Prostate gland (tissue), 2 donors: Measurements from ENCODE around the gene CCDC159. TPM values are rescaled to one million over a fixed set of nuclear protein-coding genes. Genes with fewer than 3 reads are reported as not detected.
"Not testable (repeated sequence)": the region's sequence is repeated elsewhere in the genome, so short reads cannot be mapped to it uniquely, and the experiment has no call there.

ENCODE experiments used
- DNase-seq: peaks from one replicate; pipeline ENCODE4 v3.0.0-alpha.2; 2019; ENCODE audit warnings: low spot score
- H3K27ac ChIP-seq, 2 donors: fragments of 200-600 bp; sonication (generic); 2 replicates each; pipeline ENCODE4 v1.5.1; 2017 to 2019
- H3K27me3 ChIP-seq: fragments of 200-600 bp; sonication (generic); replicated peaks from 2 replicates; pipeline ENCODE4 v1.5.1; 2019; ENCODE audit not compliant: insufficient read depth
- H3K36me3 ChIP-seq, 2 donors: fragments of 200-600 bp; sonication (generic); 1 replicate in 1 of 2; 2 replicates in 1 of 2; pipeline versions ENCODE4 v1.5.1 to v1.8.1; 2017 to 2019
- H3K4me1 ChIP-seq: fragments of 200-600 bp; sonication (generic); replicated peaks from 2 replicates; pipeline ENCODE4 v1.5.1; 2019
- H3K4me3 ChIP-seq, 2 donors: fragments of 200-600 bp; sonication (generic); 2 replicates each; pipeline ENCODE4 v1.5.1; 2017 to 2019
- H3K9me3 ChIP-seq: fragments of 200-600 bp; sonication (generic); 2 replicates; pipeline ENCODE4 v1.5.1; 2017
- POLR2A ChIP-seq: fragments of 450-650 bp; IDR thresholded peaks from one replicate; pipeline ENCODE4 v1.6.1; 2016; ENCODE audit warnings: antibody characterized with exemption, mild to moderate bottlenecking
- POLR2AphosphoS5 ChIP-seq: sonication (generic); formaldehyde crosslinking; IDR thresholded peaks from one replicate; pipeline ENCODE4 v1.6.1; 2017; ENCODE audit warnings: antibody characterized with exemption
- WGBS: methylation state at CpG from one replicate; pipeline ENCODE4 v1.1.5; 2018; 5-methylcytosine and 5-hydroxymethylcytosine counted together
- intact Hi-C: fragments of 100-400 bp; cut with DNase I; formaldehyde crosslinking; loops from one replicate; pipeline ENCODE4 v1.14.2; 2022
- total RNA-seq, 2 donors: library from RNA; depleted of rRNA; stranded (reverse); fragments of >200 nt; gene quantifications; one replicate each; pipeline ENCODE4 v1.1.0, GENCODE V29; 2016
- TF ChIP-seq, protein P1 (sequence below), 4 experiments: fragments of 200-600 bp in 2 of 4; fragments of 450-650 bp in 2 of 4; sonication (generic) in 2 of 4; IDR thresholded peaks; 1 replicate in 3 of 4; 2 replicates in 1 of 4; pipeline ENCODE4 v1.5.1; 2016 to 2019; ENCODE audit warnings: antibody characterized with exemption in 4 of 4, mild to moderate bottlenecking in 2 of 4, moderate library complexity in 2 of 4

The CCDC159 gene
- total RNA-seq, 2 donors from 2014 or later: 51.5 to 52.4 TPM

DNA sequence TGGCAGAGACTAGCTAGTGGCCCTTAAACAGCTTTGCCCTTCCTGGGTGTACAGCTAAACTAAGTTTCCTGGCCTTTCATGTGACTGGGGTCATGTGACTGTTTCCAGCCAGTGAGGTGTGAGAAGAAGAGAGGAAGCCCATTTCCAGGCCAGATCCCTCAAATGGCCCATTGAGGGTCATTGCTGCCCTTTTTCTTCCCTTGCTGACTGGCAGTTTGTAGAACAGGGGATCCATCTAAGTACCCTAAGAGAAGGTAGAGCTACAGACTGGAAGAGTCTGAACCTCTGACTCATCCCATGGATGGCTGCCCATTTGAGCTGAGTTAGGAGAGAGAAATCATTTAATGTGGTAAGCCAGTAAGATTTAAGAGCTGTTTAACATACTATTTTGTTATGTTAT lies 30.9 kb downstream of the CCDC159 start:
- intact Hi-C loops: loop anchor here (2.0 to 5.0 kb wide), 2 partner anchors 40 to 82 kb away; partner anchors contain the start of gene RAB3D
- Histone ChIP-seq H3K36me3 (no peaks in the 10 kb centered on the region), H3K27ac (peak overlapping the region; percentile 60 to 94), H3K4me3 (no peak overlapping the region), H3K27me3 (no peaks in the 10 kb centered on the region), H3K4me1 (peaks cover 15% of the 10 kb centered on the region), H3K9me3 (no peaks in the 10 kb centered on the region)
- peak; percentile 54 for DNase-seq
- TF ChIP-seq POLR2A (peak; percentile 18), POLR2AphosphoS5 (no peak)
- TF ChIP-seq, protein P1, sequence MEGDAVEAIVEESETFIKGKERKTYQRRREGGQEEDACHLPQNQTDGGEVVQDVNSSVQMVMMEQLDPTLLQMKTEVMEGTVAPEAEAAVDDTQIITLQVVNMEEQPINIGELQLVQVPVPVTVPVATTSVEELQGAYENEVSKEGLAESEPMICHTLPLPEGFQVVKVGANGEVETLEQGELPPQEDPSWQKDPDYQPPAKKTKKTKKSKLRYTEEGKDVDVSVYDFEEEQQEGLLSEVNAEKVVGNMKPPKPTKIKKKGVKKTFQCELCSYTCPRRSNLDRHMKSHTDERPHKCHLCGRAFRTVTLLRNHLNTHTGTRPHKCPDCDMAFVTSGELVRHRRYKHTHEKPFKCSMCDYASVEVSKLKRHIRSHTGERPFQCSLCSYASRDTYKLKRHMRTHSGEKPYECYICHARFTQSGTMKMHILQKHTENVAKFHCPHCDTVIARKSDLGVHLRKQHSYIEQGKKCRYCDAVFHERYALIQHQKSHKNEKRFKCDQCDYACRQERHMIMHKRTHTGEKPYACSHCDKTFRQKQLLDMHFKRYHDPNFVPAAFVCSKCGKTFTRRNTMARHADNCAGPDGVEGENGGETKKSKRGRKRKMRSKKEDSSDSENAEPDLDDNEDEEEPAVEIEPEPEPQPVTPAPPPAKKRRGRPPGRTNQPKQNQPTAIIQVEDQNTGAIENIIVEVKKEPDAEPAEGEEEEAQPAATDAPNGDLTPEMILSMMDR (IDR thresholded peaks at IDR 0.05): no peak

DNA sequence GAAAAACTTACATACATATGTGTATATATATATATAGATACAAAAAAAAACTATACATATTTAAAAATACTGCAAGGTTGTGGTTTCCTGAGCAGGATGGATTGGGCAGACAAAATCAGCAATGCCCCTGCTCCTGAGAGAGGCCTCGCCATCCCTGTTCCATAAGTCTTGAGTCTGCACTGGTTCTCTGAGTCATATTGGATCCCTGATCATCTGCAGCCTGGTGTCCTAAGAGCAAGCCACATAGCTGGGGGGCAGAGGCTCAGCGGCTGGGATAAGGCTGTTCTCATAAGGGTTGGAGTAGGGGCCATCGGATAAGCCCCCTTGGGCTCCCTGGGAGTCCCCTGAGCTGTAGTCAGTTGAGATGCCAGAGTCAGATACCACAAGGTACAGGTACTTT lies 31.4 kb downstream of the CCDC159 start:
- intact Hi-C loops: loop anchor here (2.0 to 5.0 kb wide), 2 partner anchors 40 to 83 kb away; partner anchors contain the start of gene RAB3D
- TF ChIP-seq POLR2AphosphoS5 (no peak), POLR2A (no peak)
- TF ChIP-seq, protein P1 (IDR thresholded peaks at IDR 0.05): no peak
- Histone ChIP-seq H3K27me3 (no peaks in the 10 kb centered on the region), H3K27ac (peak overlapping the region; percentile 60 to 94), H3K36me3 (no peaks in the 10 kb centered on the region), H3K4me1 (peaks cover 15% of the 10 kb centered on the region), H3K9me3 (no peaks in the 10 kb centered on the region), H3K4me3 (no peak overlapping the region)
- 96% methylated on average over 3 of the region's 3 CpGs for WGBS
- no peak for DNase-seq

DNA sequence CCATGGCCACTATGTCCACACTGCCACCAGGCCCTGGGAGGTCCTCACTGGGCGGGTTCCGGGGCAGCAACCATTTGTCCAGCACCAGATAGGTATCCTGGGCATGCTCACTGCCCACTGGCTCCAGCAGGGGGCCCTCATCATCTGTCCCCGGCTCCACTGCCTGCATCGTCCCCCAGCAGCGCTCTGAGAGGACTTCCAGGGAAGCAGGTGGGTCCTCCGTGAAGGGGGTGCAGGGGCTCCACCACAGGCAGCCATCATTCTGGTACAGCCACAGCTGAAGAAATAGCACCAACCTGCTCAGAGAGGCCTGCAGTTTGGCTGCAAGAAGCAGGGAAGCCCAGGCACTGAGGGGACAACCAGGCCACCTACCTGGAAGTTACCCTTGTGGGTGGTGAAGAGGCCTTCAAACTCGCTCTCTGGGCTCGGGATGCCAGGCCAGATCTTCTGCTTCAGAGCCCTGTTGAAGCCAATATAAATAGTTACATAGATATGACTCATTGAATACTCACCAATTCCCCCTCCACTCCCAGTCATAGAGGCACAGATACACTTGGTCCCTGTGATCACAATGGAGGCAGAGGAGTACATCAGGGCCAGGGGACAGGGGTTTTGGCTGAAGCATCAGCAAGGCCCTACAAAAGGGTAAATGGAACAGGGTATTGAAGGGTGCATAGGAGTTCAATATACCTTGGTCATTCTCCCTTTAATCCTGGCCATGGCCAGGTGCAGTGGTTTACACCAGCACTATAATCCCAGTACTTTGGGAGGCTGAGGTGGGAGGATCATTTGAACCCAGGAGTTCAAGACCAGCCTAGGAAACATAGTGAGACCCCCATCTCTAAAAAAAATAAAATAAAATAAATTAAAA lies 32.2 kb downstream of the CCDC159 start:
- Histone ChIP-seq H3K9me3 (no peaks in the 10 kb centered on the region), H3K27me3 (no peaks in the 10 kb centered on the region), H3K4me3 (no peak overlapping the region), H3K36me3 (no peaks in the 10 kb centered on the region), H3K4me1 (peaks cover 15% of the 10 kb centered on the region), H3K27ac (peak overlapping the region; percentile 60 to 94)
- peak; percentile 81 for TF ChIP-seq POLR2AphosphoS5
- TF ChIP-seq, protein P1 (IDR thresholded peaks at IDR 0.05): peak in 2 of 4 experiments; percentile 32 to 38
- peak; percentile 30 for TF ChIP-seq POLR2A
- DNase-seq: peak; percentile 57
- intact Hi-C loops: loop anchor here (5.0 kb wide), 1 partner anchor 41 kb away; the partner anchor contains the start of gene RAB3D
- WGBS: 24% methylated on average over 4 of the region's 8 CpGs

DNA sequence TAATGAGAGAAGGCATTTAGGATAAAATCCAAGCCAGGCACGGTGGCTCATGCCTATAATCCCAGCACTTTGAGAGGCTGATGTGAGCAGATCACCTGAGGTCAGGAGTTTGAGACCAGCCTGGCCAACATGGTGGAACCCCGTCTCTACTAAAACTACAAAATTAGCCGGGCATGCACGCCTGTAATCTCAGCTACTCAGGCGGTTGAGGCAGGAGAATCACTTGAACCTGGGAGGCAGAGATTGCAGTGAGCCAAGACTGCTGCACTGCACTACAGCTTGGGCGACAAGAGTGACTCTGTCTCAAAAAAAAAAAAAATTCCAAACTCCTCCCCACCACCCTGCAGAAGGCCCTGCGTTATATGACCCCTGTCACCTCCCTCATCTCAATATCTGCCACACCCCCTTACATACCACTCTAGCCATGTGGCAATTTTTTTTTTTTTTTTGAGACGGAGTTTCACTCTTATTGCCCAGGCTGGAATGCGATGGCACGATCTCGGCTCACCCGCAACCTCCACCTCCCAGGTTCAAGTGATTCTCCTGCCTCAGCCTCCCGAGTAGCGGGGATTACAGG lies 33.0 kb downstream of the CCDC159 start:
- whole genome bisulfite sequencing: 92% methylated on average over 14 of the region's 14 CpGs
- H3K4me1 ChIP-seq: peaks cover 22% of the 10 kb centered on the region
- not testable (repeated sequence) for DNase-seq, H3K4me3 ChIP-seq, H3K36me3 ChIP-seq, H3K9me3 ChIP-seq, H3K27me3 ChIP-seq
- peak overlapping the region; percentile 60 to 94 for H3K27ac ChIP-seq
- intact Hi-C loops: loop anchor here (5.0 kb wide), 1 partner anchor 42 kb away; the partner anchor contains the start of gene RAB3D

DNA sequence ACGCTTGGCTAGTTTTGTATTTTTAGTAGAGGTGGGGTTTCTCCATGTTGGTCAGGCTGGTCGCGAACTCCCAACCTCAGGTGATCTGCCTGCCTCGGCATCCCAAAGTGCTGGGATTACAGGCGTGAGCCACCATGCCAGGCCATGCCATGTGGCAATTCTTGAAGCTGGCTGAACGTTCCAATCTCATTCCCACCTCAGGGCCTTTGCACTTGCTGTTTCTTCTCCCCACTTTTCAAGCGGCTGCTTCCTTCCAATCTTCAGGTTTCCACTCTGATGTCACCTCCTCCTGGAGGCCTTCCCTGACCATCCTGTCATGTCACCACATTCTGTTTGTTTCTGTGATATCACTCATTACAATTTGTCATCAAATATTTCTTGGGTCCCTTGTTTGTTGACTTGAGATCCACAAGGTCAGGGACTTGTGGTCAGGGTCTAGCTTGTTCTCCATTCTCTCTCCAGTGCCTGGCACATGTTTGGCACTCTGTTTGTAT lies 33.6 kb downstream of the CCDC159 start:
- H3K9me3 ChIP-seq: no peaks in the 10 kb centered on the region
- WGBS: 92% methylated on average over 7 of the region's 7 CpGs
- H3K4me3 ChIP-seq: peak overlapping the region in 1 of 2 donors; percentile 41
- H3K27ac ChIP-seq: peak overlapping the region; percentile 87 to 91
- peaks cover 22% of the 10 kb centered on the region for H3K4me1 ChIP-seq
- TF ChIP-seq POLR2AphosphoS5: no peak
- TF ChIP-seq POLR2A: no peak
- TF ChIP-seq, protein P1 (IDR thresholded peaks at IDR 0.05): no peak
- no peaks in the 10 kb centered on the region for H3K27me3 ChIP-seq
- no peaks in the 10 kb centered on the region for H3K36me3 ChIP-seq
- intact Hi-C loops: loop anchor here (2.0 to 10.0 kb wide), 3 partner anchors 43 to 205 kb away; partner anchors contain the start of genes ODAD3, PRKCSH and RAB3D
- no peak for DNase-seq
